ENCODE results near the gene CALCOCO1. TPM values are rescaled to one million over a fixed set of nuclear protein-coding genes. Genes with fewer than 3 reads are reported as not detected.

The CALCOCO1 gene
- total and polyA plus RNA-seq, 2 of the 8 experiments (the other 6 are each of a cell fraction or from before 2014, with no cell fraction given), result 20.3 to 39.3 TPM

DNA sequence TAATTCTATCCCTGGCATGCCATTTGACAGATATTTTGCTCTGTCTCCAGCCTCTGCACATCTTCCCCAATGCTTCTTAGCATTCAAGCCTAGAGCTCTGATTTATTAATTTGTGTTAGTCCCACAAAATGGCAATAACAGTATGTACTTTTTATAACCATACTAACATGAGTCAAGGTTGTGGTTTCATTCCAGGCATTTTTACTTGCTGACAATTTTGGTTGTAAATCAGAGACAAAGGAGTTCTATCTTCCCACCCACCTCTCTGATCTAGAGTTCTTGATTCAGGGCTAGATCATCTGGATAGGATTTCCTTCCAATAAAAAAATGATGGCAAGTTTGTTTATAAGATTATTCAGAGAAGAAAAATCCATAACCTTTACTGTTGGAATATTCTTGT, 43.0 kb upstream of the CALCOCO1 start:
- TF ChIP-seq EGR1 (IDR thresholded peaks at IDR 0.05; ENCODE audit: borderline replicate concordance, low read depth, low read length) (no peak), CHD2 (IDR thresholded peaks at IDR 0.05; ENCODE audit: low read length) (no peak), RXRA (IDR thresholded peaks at IDR 0.05; ENCODE audit: insufficient read depth, low read depth, low read length) (no peak)
- FAIRE-seq, result no peak
- no peak overlapping the region for H2AFZ ChIP-seq (ENCODE audit: low read length)
- H4K91ac ChIP-seq (replicated peaks; ENCODE audit: insufficient read length, low read length), result no peak overlapping the region
- ChIA-PET POLR2A (ENCODE audit: partially characterized antibody) (no interaction called here), CTCF (ENCODE audit: partially characterized antibody) (interaction anchor here (0.8 kb wide), 1 partner anchor 9 kb away, joined by 5 read pairs; no protein-coding TSS in a partner anchor)
- no peak overlapping the region for H3K4me3 ChIP-seq (ENCODE audit: extremely low read depth in 1 of 4, insufficient read depth in 2 of 4, low read depth in 3 of 4, low read length in 4 of 4)
- no peak overlapping the region for H2BK12ac ChIP-seq (ENCODE audit: low read depth, low read length)
- no peaks in the 10 kb centered on the region for H3K4me1 ChIP-seq (replicated peaks in 1 of 4; ENCODE audit: control insufficient read depth in 3 of 4, insufficient read depth in 4 of 4, low read length in 3 of 4)
- no peak overlapping the region for H2BK20ac ChIP-seq (ENCODE audit: low read length)
- H2AK5ac ChIP-seq (ENCODE audit: low read depth, low read length), result no peak overlapping the region
- no peak overlapping the region for H3K14ac ChIP-seq (ENCODE audit: insufficient read length)
- no peak overlapping the region for H3K27ac ChIP-seq (ENCODE audit: low read depth, low read length)
- H3K23me2 ChIP-seq (ENCODE audit: low read depth, low read length), result no peaks in the 10 kb centered on the region
- no peaks in the 10 kb centered on the region for H3K9me3 ChIP-seq (ENCODE audit: insufficient read depth in 2 of 2, low read depth in 1 of 2, low read length in 1 of 2)
- H3K36me3 ChIP-seq (ENCODE audit: control insufficient read depth in 2 of 4, insufficient read depth in 4 of 4, low read length in 3 of 4), result no peaks in the 10 kb centered on the region
- H3K27me3 ChIP-seq (replicated peaks in 1 of 4; ENCODE audit: control insufficient read depth in 3 of 4, extremely low read depth in 1 of 4, insufficient read depth in 3 of 4, low read length in 3 of 4), result peaks cover 0 to 12% (median 7%) of the 10 kb centered on the region in 4 experiments; a peak in 4 of 7 replicates
- H3K9ac ChIP-seq (replicated peaks in 1 of 4; ENCODE audit: extremely low read depth in 1 of 4, low read depth in 3 of 4, low read length in 3 of 4), result no peak overlapping the region
- no peak overlapping the region for H4K5ac ChIP-seq (ENCODE audit: insufficient read length, low read depth, low read length)
- H3K79me1 ChIP-seq (ENCODE audit: low read depth, low read length), result no peaks in the 10 kb centered on the region
- H2BK120ac ChIP-seq (replicated peaks; ENCODE audit: low read depth, low read length), result no peak overlapping the region
- H3K23ac ChIP-seq (ENCODE audit: insufficient read length), result no peak overlapping the region
- H3K79me2 ChIP-seq (ENCODE audit: control insufficient read depth in 1 of 2, insufficient read depth in 2 of 2, low read length in 2 of 2), result no peaks in the 10 kb centered on the region
- H3K4me2 ChIP-seq (ENCODE audit: insufficient read depth in 1 of 2, low read depth in 2 of 2, low read length in 2 of 2), result no peak overlapping the region
- no peak overlapping the region for H2BK15ac ChIP-seq (ENCODE audit: low read length)
- peaks cover 0 to 1% of the 10 kb centered on the region in 2 experiments for H4K20me1 ChIP-seq (replicated peaks in 1 of 2; ENCODE audit: control insufficient read depth in 1 of 2, insufficient read depth in 2 of 2, low read length in 2 of 2)
- DNase-seq (ENCODE audit: low read depth in 1 of 2, low spot score in 2 of 2), result no peak
- H3K4ac ChIP-seq (replicated peaks; ENCODE audit: insufficient read length, low read depth, low read length), result no peak overlapping the region
- no peak overlapping the region for H4K8ac ChIP-seq (ENCODE audit: extremely low read depth, insufficient read depth, low read length)
- H3K18ac ChIP-seq (ENCODE audit: extremely low read depth, low read length), result no peak overlapping the region
- H2BK5ac ChIP-seq (ENCODE audit: low read depth, low read length), result no peak overlapping the region
- no peak overlapping the region for H3K56ac ChIP-seq (replicated peaks; ENCODE audit: insufficient read length, low read depth, low read length)
